Right lobe of liver (tissue), 6 donors: ENCODE results near the gene COL4A6. TPM values are rescaled to one million over a fixed set of nuclear protein-coding genes. Genes with fewer than 3 reads are reported as not detected.

ENCODE experiments used
- ATAC-seq, 4 donors: fragments of 200-7000 bp; cut with Tn5 transposase; one replicate each; pipeline ENCODE4 v1.9.1; 2020; ENCODE audit warnings: mild to moderate bottlenecking in 4 of 4, moderate library complexity in 4 of 4
- DNase-seq, 3 donors: peaks; one replicate each; pipeline ENCODE4 v3.0.0-alpha.2; 2020
- H3K27ac ChIP-seq, 3 donors: fragments of 200-600 bp; one replicate each; pipeline ENCODE4 v1.8.0; 2022
- H3K27me3 ChIP-seq, 2 donors: fragments of 200-600 bp; one replicate each; pipeline ENCODE4 v1.8.0; 2022
- H3K36me3 ChIP-seq, 4 donors: fragments of 200-600 bp; sonication (generic) in 1 of 4; one replicate each; pipeline versions ENCODE4 v1.5.1 to v1.8.0; 2017 to 2022; ENCODE audit warnings: control low read depth in 1 of 4
- H3K4me1 ChIP-seq, 4 donors: fragments of 200-600 bp; sonication (generic) in 1 of 4; one replicate each; pipeline versions ENCODE4 v1.5.1 to v1.8.0; 2017 to 2022; ENCODE audit warnings: control low read depth in 1 of 4
- H3K4me3 ChIP-seq, 3 donors: fragments of 200-600 bp; one replicate each; pipeline ENCODE4 v1.8.0; 2022
- H3K9me3 ChIP-seq, 4 donors: fragments of 200-600 bp; sonication (generic) in 1 of 4; one replicate each; pipeline versions ENCODE4 v1.5.1 to v1.8.0; 2017 to 2022; ENCODE audit warnings: control low read depth in 1 of 4
- CTCF ChIP-seq, 4 donors: fragments of 200-600 bp in 3 of 4; fragments of 450-650 bp in 1 of 4; IDR thresholded peaks; one replicate each; pipeline versions ENCODE4 v1.5.1 to v1.8.0; 2016 to 2022; ENCODE audit warnings: antibody characterized with exemption in 4 of 4, mild to moderate bottlenecking in 2 of 4
- POLR2A ChIP-seq: fragments of 450-650 bp; IDR thresholded peaks from one replicate; pipeline ENCODE4 v1.6.1; 2017; ENCODE audit warnings: antibody characterized with exemption, mild to moderate bottlenecking
- WGBS: methylation state at CpG from one replicate; pipeline ENCODE4 v1.1.6; 2018; ENCODE audit warnings: low coverage, low lambda C conversion rate; ENCODE audit not compliant: insufficient coverage; ENCODE audit errors: missing lambda C conversion rate; 5-methylcytosine and 5-hydroxymethylcytosine counted together
- intact Hi-C, 2 donors: fragments of 100-400 bp; cut with DNase I; formaldehyde crosslinking; loops; one replicate each; pipeline versions ENCODE4 v1.11.2 to v1.14.1; 2022
- total RNA-seq, 6 experiments: library from RNA; depleted of rRNA in 2 of 6; stranded (reverse); fragments of >200 nt in 2 of 6; fragmentation: NEBNext Ultra II Directional in 3 of 6; extraction: Animal tissue kit (Norgen Biotek cat#: 25700) in 3 of 6; gene quantifications; one replicate each; pipeline versions ENCODE4 v1.1.0 to v1.2.4, GENCODE V29; 2016 to 2023
- donor health status: DM: no; HTN: yes; CAD: no.
- donor health status: DM: no; HTN: no; CAD: no.
- donor health status: DM: no; HTN: no; CAD: no.
- donor health status: DM: no; HTN: yes; CAD: no.
- donor health status: DM: no; HTN: yes; CAD: no.

Gene COL4A6
- total RNA-seq, 6 experiments from 2014 or later = 0.02 to 0.05 TPM; not detected in 4

GRCh38 chrX:108341947-108342346 is 96.3 kb downstream of the COL4A6 start:
- TF ChIP-seq CTCF (IDR thresholded peaks at IDR 0.05) (no peak), POLR2A (no peak)
- no peak overlapping the region for H3K27ac ChIP-seq
- no peak for ATAC-seq
- 29% methylated on average over 1 of the region's 1 CpG for WGBS
- H3K4me1 ChIP-seq = no peaks in the 10 kb centered on the region
- H3K27me3 ChIP-seq = peaks cover 0 to 10% of the 10 kb centered on the region in 2 donors
- DNase-seq = no peak
- no peaks in the 10 kb centered on the region for H3K9me3 ChIP-seq
- H3K4me3 ChIP-seq = no peak overlapping the region
- H3K36me3 ChIP-seq = no peaks in the 10 kb centered on the region
- intact Hi-C loops = no loop called here

- no peak for DNase-seq
- Histone ChIP-seq H3K9me3 (no peaks in the 10 kb centered on the region), H3K27me3 (peaks cover 0 to 9% of the 10 kb centered on the region in 2 donors), H3K4me3 (no peak overlapping the region), H3K36me3 (no peaks in the 10 kb centered on the region), H3K4me1 (no peaks in the 10 kb centered on the region), H3K27ac (no peak overlapping the region)
- WGBS = 73% methylated on average over 1 of the region's 1 CpG
- intact Hi-C loops = no loop called here
- TF ChIP-seq POLR2A (no peak), CTCF (IDR thresholded peaks at IDR 0.05) (no peak)
- ATAC-seq = no peak
These were observed 105.9 kb downstream of the COL4A6 start for GRCh38 chrX:108332281-108332680.

DNA sequence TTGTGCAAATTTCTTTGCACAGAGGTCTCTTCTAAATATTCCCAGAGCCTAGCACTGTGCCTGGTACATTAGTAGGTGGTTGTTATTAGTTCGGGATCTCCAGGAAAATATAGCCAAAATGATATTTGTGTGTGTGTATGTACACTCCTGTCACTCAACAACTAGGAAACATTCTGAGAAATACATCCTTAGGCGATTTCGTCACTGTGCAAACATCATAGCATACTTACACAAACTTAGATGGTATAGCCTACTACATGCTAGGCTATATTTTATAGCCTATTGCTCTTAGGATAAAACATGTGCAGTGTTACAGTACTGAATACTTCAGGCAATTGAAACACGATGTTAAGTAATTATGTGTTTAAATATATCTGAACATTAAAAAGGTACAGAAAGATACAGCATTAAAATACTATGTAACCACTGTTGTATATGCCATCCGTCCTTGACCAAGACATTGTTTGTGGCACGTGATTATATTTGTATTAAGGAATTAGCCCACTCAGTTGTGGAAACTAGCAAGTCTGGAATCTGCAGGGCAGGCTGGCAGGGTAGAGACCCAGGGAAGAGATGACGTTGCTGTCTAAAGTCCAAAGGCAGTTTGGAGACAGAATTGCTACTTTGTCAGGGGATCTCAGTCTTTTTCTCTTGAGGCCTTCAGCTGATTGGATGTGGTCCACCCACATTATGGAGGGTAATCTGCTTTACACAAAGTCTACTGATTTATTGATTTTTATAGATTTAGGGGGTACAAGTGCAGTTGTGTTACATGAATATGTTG is 106.9 kb downstream of the COL4A6 start:
- no peaks in the 10 kb centered on the region for H3K4me1 ChIP-seq
- no peaks in the 10 kb centered on the region for H3K36me3 ChIP-seq
- peak in 1 of 4 donors; percentile 46 for ATAC-seq
- no peak for DNase-seq
- no peaks in the 10 kb centered on the region for H3K9me3 ChIP-seq
- intact Hi-C loops = no loop called here
- no peak for TF ChIP-seq POLR2A
- TF ChIP-seq CTCF (IDR thresholded peaks at IDR 0.05) = no peak
- WGBS = 48% methylated on average over 5 of the region's 7 CpGs
- H3K4me3 ChIP-seq = no peak overlapping the region
- no peaks in the 10 kb centered on the region for H3K27me3 ChIP-seq
- no peak overlapping the region for H3K27ac ChIP-seq

GRCh38 chrX:108323751-108324150 is 114.5 kb downstream of the COL4A6 start:
- Histone ChIP-seq H3K27me3 (peaks cover 0 to 5% of the 10 kb centered on the region in 2 donors), H3K4me3 (no peak overlapping the region), H3K9me3 (no peaks in the 10 kb centered on the region), H3K4me1 (no peaks in the 10 kb centered on the region), H3K27ac (no peak overlapping the region), H3K36me3 (no peaks in the 10 kb centered on the region)
- TF ChIP-seq CTCF (IDR thresholded peaks at IDR 0.05) = no peak
- TF ChIP-seq POLR2A = no peak
- no peak for ATAC-seq
- no peak for DNase-seq
- WGBS = 38% methylated on average over 5 of the region's 5 CpGs
- intact Hi-C loops = no loop called here
